ENCODE results near the gene PNMA8C.
"Not testable (repeated sequence)": the region's sequence is repeated elsewhere in the genome, so short reads cannot be mapped to it uniquely, and the experiment has no call there.

The PNMA8C gene

DNA sequence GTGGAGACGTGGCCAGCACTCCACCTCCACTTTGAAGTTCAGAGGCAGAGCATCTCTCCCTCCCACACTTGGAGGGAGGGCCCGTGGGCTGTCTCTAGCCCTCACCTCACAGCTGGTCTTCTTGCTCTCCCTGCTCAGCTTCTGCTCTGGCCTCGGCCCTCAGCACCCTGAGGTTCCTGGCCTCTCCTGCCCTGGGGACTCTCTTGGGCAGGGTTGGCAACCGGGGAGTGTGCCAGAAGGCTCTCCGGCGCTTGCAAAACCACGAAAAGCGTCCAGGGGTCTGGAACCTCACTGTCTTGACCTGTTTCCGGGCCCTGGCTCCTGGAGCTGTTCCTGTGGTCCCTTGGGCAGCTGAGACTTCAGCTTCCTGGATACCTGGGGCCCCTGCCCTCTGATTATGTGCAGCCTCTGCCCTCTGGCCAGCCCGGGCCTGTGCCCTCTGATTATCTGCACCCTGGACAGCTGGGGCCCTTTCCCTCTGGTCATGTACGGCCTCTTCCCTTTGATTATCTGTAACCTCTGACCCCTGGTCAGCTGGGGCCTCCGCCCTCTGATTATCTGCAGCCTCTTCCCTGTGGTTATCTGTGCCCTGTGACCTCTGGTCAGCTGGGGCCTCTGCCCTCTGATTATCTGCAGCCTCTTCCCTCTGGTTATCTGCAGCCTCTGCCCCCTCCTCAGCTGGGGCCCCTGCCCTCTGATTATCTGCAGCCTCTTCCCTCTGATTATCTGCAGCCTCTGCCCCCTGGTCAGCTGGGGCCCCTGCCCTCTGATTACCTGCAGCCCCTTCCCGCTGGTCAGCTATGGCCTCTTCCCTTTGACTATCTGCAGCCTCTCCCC is 17.4 kb downstream of the PNMA8C start:
- DNase-seq: no peak

DNA sequence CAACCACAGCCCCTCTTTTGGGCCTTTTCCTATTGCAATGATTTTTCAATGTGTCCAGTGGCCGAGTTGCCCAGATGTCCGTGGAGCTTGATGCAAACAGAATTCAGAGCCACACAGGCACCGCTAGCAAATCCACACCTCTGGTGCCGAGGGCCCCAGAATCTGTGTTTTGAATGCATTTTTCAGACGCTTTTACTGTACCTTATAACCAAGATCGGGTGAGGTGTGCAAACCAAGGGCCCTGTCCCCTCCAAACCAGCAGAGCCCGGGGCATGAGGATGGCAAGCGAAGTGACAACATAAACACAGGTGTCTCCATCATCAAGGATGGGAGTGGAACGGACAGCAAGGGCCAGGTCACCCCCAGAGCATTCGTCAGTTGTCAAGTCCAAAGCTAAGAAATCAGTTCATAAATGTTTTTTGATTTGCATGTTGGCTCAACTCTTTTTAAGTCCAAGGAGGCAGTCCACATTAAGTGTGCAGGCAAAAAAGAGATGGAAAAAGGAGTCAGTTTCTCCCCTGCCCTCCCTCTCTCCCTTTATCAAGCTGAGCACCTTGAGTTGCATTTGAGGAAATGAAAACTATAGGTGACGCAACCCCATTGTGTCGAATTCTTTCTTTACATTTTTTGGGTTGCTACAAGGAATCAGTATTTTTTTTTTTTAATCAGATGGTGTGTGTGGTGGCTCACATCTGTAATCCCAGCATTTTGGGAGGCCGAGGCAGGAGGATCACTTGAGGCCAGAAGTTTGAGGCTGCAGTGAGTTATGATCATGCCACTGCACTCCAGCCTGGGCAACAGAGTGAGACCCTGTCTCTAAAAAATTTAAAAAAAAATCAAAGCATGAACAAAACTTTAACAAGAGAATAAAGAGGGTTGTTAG is 18.3 kb downstream of the PNMA8C start:
- DNase-seq: no peak

GRCh38 chr19:46409191-46409590 is 19.5 kb downstream of the PNMA8C start:
- no peak for DNase-seq

DNA sequence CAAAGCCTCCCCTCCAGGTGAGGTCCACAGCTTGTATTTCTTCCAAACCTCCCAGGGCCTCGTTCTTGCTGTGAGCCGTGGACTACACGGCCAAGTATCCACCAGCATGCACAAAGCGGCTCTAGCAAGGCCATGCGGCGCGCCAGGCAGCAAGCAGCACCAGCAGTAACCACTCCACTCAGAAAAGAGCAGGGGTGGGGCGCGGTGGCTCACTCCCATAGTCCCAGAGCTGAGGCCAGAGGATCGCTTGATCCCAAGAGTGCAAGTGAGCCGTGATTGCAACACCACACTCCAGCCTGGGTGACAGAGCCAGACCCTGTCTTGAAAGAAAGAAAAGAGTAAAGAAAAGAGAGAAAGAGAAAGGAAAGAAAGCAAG is 20.1 kb downstream of the PNMA8C start:
- no peak for DNase-seq

DNA sequence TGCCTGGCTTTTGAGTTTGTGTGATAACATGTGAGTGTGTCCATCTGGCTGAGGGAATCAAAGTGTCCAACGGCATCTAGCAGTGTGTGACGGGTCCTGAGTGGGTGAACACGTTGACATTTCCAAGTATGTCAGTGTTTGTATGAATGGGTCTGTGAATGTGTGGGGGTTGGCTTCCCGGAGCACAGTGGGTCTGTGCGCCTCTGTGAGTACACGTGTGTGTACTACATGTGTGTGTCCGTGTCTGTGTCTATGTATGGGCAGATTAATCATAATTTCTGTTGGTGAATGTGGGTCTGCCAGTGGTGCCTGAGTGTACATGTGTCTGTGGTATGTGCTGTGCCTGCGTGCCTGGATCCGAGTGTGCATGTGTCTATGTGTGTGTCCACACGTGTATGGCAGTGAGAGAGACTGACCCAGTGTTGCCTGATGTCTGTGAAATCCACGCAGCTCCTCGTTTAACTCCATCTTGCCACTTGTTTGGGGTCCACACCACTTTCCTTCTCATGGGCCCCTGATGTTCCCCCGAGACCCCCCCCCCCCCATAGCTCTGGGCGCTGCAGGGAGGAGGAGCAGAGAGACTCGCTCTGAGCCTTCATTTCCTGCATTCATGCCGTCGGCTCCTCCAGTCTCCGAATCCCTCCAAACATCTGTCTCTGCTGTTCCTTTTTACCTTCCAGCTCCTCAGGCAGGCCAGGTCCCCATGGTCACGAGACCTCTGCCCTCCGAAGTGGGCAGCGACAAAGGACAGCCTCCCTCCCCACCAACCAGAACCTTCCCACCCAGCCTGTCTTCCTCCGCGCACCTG is 20.7 kb downstream of the PNMA8C start:
- DNase-seq: no peak

DNA sequence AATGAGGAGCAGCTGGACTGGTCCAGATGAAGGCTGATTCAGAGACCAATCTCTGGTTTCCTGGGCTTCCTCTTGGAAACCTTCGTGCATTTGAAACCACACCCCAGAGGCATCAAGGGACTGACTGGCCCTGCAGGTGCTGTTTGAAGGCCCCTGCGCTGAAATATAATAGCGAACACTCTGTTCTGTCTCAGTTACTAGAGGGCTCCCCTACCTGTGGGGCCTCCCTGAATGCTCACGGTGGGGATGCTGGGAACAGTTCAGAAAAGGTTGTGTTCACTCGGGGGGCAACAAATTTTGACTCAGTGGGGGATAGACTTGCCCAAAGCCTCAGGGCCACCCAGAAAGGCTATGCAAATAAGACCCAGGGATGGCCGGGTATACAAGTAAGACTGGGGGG is 21.8 kb downstream of the PNMA8C start:
- no peak for DNase-seq

- DNase-seq: no peak
These were observed 23.8 kb downstream of the PNMA8C start for GRCh38 chr19:46404753-46405468.

DNA sequence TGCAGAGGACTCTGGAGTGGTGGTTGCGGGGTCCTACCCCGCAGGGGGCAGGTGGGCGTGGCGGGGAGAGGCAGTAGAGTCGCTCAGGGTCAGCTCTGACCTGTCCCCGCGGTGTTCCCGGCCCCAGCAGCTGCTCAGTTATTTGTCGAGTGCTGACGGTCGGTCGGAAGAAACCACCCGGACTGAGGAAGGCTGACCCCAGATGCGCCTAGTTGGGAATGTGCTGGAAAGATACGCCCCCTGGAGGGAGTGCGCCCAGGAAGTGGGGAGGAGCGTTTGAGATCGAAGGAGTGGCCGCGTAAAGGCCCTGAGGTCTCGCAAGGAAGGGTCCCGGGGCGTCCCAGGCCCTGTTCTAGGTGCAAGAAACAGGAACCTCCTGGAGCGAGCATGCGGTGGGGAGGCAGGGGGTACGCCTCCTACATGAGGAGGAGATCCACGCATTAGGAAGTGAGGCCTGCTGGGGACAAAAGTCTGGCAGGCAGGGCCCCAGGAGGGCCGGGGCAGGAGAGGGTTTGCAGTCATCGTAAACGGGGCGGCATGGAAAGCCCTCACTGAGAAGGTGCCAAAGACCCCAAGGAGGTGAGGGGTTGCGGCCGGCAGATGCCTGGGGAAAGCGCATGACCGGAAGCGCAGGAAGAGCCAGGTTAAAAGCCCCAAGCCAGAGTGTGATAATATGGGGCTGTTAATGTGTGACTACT is 24.5 kb downstream of the PNMA8C start:
- no peak for DNase-seq

DNA sequence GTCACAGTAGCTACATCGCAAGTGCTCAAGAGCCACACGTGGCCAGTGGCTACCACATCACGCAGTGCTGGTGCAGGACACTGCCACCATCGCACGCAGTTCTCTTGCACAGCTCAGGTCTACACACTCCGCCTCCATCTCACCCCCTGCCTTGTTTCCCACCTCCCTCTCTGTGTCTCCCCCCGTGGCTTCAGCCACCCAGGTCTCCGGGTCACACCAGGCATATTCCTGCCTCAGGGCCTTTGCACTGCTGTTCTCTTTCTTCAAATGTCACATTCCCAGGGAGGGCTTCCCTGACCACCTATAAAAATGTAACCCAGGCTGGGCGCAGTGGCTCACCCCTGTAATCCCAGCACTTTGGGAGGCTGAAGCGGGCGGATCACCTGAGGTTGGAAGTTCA is 26.0 kb downstream of the PNMA8C start:
- no peak for DNase-seq

- DNase-seq: not testable (repeated sequence)
These were observed 30.8 kb downstream of the PNMA8C start for GRCh38 chr19:46397801-46398479.

DNA sequence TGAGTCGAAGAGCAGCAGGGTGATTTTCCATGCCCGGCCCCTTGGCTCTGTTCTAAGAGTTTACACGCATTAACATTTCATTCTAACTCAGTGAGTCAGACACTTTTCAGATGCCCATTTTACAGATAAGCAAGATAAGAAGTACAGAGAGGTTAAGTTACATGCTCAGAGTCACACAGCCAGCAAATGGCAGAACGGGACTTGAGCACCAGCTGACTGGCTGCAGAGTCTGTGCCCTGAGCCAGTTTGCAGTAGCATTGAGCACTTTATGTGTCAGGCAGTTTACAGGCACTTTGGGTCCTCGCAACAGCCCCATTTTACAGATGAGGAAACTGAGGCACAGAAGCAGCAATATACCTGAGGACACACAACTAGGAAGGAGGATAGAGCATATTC is 34.3 kb downstream of the PNMA8C start:
- no peak for DNase-seq

- DNase-seq: no peak
These were observed 35.0 kb downstream of the PNMA8C start for GRCh38 chr19:46393456-46394401.

GRCh38 chr19:46392837-46393236 is 35.9 kb downstream of the PNMA8C start:
- no peak for DNase-seq

DNA sequence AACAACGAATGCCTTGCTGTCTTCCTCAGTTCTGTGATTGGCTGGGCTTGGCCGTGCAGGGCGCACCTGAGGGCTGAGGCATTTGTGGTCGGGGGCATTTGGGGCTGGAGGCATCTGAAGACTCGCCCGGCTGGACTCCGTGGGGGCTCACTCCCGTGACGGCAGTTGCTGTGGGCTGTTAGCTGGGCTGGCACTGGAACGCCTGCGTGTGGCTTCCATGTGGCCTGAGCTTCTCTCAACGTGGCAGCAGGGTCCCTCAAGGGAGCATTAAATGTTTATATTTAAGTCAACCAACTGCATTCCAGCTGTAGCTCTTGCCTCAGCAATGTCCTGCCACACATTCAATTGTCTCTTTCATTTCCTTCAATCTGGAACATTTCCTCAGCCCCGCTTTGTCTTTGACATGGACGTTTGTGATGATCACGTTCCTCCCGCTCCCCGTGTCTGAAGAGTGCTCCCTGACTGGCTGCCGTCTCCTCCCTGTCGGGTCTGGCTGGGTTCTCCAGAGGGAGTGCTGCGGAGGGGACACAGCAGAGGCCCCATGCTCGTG is 36.4 kb downstream of the PNMA8C start:
- DNase-seq: no peak

DNA sequence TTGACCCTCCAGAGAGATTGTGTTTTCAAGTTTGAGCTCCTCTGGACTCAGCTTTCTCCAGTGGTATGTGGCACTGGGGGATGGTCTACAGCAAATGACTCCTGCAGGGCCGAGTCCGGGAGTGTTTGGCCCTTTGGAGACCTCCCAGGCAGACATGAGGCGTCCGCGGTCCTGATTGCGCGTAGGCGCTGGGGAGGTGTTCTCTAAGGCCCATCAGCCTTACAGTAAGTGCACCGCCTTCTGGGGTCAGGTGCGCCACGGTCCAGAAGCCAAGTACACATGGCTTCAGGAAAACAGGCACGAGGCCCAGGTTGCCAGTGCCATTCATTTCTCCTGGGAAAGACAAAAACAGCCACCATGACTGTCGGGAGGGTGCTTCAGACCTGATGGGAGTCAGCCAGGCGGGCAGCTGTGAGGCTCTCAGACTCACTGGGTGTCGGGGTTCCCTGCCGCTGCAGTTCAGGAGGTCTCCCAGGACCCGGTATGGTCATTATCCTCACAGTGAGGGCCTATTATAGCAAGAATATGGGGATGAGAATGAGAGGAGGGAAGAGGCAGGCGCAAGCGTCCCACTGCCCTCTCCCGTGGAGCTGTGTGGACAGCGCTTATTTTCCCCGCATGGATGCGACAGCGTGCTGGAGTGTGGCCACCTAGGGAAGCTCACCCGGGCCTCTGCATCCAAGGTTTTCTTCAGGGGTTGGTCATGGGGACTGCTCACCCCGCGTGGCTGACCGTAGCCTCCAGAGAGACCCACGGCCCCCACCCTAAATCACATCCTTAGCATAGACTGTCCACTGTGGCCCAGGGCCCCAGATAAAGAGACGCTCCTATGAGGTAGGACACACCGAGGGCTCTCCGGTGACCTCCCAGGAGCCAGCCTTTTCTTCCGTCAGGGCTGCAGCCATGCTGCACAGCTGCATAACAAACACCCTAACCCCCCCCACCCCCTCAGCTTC is 37.2 kb downstream of the PNMA8C start:
- DNase-seq: no peak

DNA sequence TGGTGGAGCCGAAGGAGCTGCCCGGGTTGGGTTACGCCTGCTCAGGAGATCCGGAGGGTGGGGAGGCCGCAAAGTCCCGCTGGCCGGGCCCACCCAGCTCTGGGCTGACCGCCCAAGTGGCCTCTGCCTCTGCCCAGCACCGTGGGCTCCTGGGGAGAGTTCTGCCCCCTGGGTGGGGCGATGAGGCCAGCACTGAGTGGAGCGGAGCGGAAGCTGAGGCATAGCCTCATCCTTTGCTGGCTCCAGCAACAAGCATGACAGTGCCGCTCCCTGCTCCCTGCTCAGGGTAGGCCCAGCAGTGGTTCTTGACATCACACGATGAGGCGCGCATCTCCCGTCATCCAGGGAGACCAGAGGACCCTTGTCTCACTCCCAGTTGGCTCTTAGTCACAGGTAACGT is 37.9 kb downstream of the PNMA8C start:
- no peak for DNase-seq

GRCh38 chr19:46390121-46390858 is 38.4 kb downstream of the PNMA8C start:
- DNase-seq: no peak
